GM12878 (cell line): ENCODE data around the gene UBE2E2. TPM values are rescaled to one million over a fixed set of nuclear protein-coding genes. Genes with fewer than 3 reads are reported as not detected.
A peak's percentile ranks its signal among the peaks of the same experiment; 100 is the strongest.

ENCODE experiments used
- ATAC-seq: fragments of 200-7000 bp; cut with Tn5 transposase; 3 replicates; pipeline ENCODE4 v1.9.1; 2020; ENCODE audit warnings: mild to moderate bottlenecking, moderate library complexity
- BruUV-seq: library from RNA; stranded (reverse); fragments of 400-500 nt; replicated peaks from 2 replicates; lab custom pipeline; 2021; lab: Mats Ljungman, UMichigan
- CTCF ChIA-PET: fragments of 300-600 bp; sonication (Branson Sonifier 250); formaldehyde crosslinking; extraction: SDS; loops from one replicate; lab custom pipeline; 2021; ENCODE audit warnings: inconsistent platforms; lab: Yijun Ruan, JAX
- POLR2A ChIA-PET: fragments of 350-600 bp; formaldehyde crosslinking; extraction: SDS; loops from one replicate; lab custom pipeline; 2021; ENCODE audit warnings: inconsistent platforms; lab: Charles Lee
- RAD21 ChIA-PET: fragments of 300-600 bp; sonication (Branson Sonifier 250); formaldehyde crosslinking; loops from one replicate; lab custom pipeline; 2023; ENCODE audit warnings: antibody characterized with exemption; ENCODE audit not compliant: unreplicated experiment; lab: Charles Lee
- SMC1A ChIA-PET: fragments of 300-600 bp; sonication (Branson Sonifier 250); formaldehyde crosslinking; loops from one replicate; lab custom pipeline; 2023; ENCODE audit not compliant: unreplicated experiment, uncharacterized antibody; lab: Charles Lee
- DNase-seq: peaks from one replicate; pipeline ENCODE4 v3.0.0-alpha.2; 2011; ENCODE audit warnings: low read depth, low spot score
- FAIRE-seq: peaks from 3 replicates; lab custom pipeline; 2011; peaks lifted over from hg19 to GRCh38; lab: Jason Lieb, UNC
- H2AFZ ChIP-seq: 2 replicates; pipeline ENCODE4 v1.6.0; 2011; ENCODE audit warnings: low read depth, low read length, control low read depth; ENCODE audit not compliant: control insufficient read depth
- H3K27ac ChIP-seq: 2 replicates; pipeline ENCODE4 v1.5.1; 2011; ENCODE audit warnings: control low read depth; ENCODE audit not compliant: control insufficient read depth, insufficient read depth
- H3K27me3 ChIP-seq, 2 experiments: replicated peaks in 1 of 2; 2 replicates each; pipeline versions ENCODE4 v1.6.0 to v1.6.1; 2011; ENCODE audit warnings: low read length in 1 of 2; ENCODE audit not compliant: control insufficient read depth in 2 of 2, insufficient read depth in 2 of 2
- H3K36me3 ChIP-seq, 2 experiments: 2 replicates each; pipeline ENCODE4 v1.5.1; 2011; ENCODE audit warnings: low read length in 1 of 2; ENCODE audit not compliant: control insufficient read depth in 2 of 2, insufficient read depth in 2 of 2
- H3K4me1 ChIP-seq: 2 replicates; pipeline ENCODE4 v1.6.1; 2011; ENCODE audit warnings: mild to moderate bottlenecking, low read length, moderate library complexity, mixed read lengths; ENCODE audit not compliant: control insufficient read depth, insufficient read depth
- H3K4me2 ChIP-seq: 2 replicates; pipeline ENCODE4 v1.6.0; 2011; ENCODE audit warnings: control low read depth; ENCODE audit not compliant: control insufficient read depth, insufficient read depth
- H3K4me3 ChIP-seq: fragments of 200-600 bp; sonication (generic); 2 replicates; pipeline ENCODE4 v1.5.1; 2016
- H3K79me2 ChIP-seq: 2 replicates; pipeline ENCODE4 v1.6.0; 2011; ENCODE audit warnings: low read length; ENCODE audit not compliant: control insufficient read depth, insufficient read depth
- H3K9ac ChIP-seq: 2 replicates; pipeline ENCODE4 v1.8.0; 2011; ENCODE audit warnings: low read length, control low read depth, mixed read lengths; ENCODE audit not compliant: control insufficient read depth, insufficient read depth
- H3K9me3 ChIP-seq: replicated peaks from 3 replicates; pipeline ENCODE4 v1.5.1; 2011; ENCODE audit warnings: mild to moderate bottlenecking, low read length; ENCODE audit not compliant: control insufficient read depth, insufficient read depth
- H4K20me1 ChIP-seq: 2 replicates; pipeline ENCODE4 v1.6.0; 2011; ENCODE audit not compliant: control insufficient read depth, insufficient read depth
- BMI1 ChIP-seq: fragments of 450-650 bp; IDR thresholded peaks from 2 replicates; pipeline ENCODE4 v1.6.1; 2016; ENCODE audit warnings: mild to moderate bottlenecking, moderate library complexity, borderline replicate concordance
- E2F4 ChIP-seq: IDR thresholded peaks from 2 replicates; pipeline ENCODE4 v1.6.1; 2012; ENCODE audit warnings: low read depth, low read length, improper control_type of control experiment
- EGR1 ChIP-seq, 2 experiments: IDR thresholded peaks; 1 replicate in 1 of 2; 2 replicates in 1 of 2; pipeline ENCODE4 v1.6.1; 2011 to 2012; ENCODE audit warnings: low read depth in 2 of 2, low read length in 2 of 2, borderline replicate concordance in 1 of 2, mild to moderate bottlenecking in 1 of 2, moderate library complexity in 1 of 2
- ETV6 ChIP-seq, 2 experiments: fragments of 450-650 bp in 1 of 2; IDR thresholded peaks in 1 of 2; conservative IDR thresholded peaks in 1 of 2; 2 replicates each; pipeline ENCODE4 v1.6.1; 2014; ENCODE audit warnings: antibody characterized with exemption in 1 of 2, borderline replicate concordance in 1 of 2, low read depth in 1 of 2, mild to moderate bottlenecking in 1 of 2, moderate library complexity in 1 of 2
- FOXM1 ChIP-seq: IDR thresholded peaks from 2 replicates; pipeline ENCODE4 v1.6.1; 2012; ENCODE audit warnings: low read depth, mild to moderate bottlenecking, inconsistent platforms, low read length, moderate library complexity
- HDGF ChIP-seq: fragments of 450-650 bp; IDR thresholded peaks from 2 replicates; pipeline ENCODE4 v1.6.1; 2016; ENCODE audit warnings: antibody characterized with exemption
- HSF1 ChIP-seq: fragments of 150-350 bp; IDR thresholded peaks from 2 replicates; pipeline ENCODE4 v1.6.1; 2014; ENCODE audit warnings: mild to moderate bottlenecking, low read depth, low read length
- KAT2A ChIP-seq: conservative IDR thresholded peaks from 2 replicates; pipeline ENCODE4 v1.6.1; 2011; ENCODE audit warnings: low read depth, low read length; ENCODE audit not compliant: control insufficient read depth
- MYC ChIP-seq: IDR thresholded peaks from 2 replicates; pipeline ENCODE4 v1.6.1; 2011; ENCODE audit warnings: mild to moderate bottlenecking, low read length, moderate library complexity, inconsistent platforms; ENCODE audit not compliant: insufficient read depth, insufficient replicate concordance, insufficient read length, severe bottlenecking
- NKRF ChIP-seq: fragments of 450-650 bp; conservative IDR thresholded peaks from 2 replicates; pipeline ENCODE4 v1.6.1; 2017; ENCODE audit warnings: mild to moderate bottlenecking, moderate library complexity
- PAX8 ChIP-seq: fragments of 450-650 bp; IDR thresholded peaks from 2 replicates; pipeline ENCODE4 v1.6.1; 2017; ENCODE audit warnings: mild to moderate bottlenecking, moderate library complexity
- PML ChIP-seq: IDR thresholded peaks from 2 replicates; pipeline ENCODE4 v1.6.1; 2012; ENCODE audit warnings: low read length, inconsistent platforms
- RAD21 ChIP-seq: IDR thresholded peaks from 2 replicates; pipeline ENCODE4 v1.6.1; 2011; ENCODE audit warnings: mild to moderate bottlenecking, low read depth, low read length, moderate library complexity; ENCODE audit not compliant: insufficient read depth
- RELB ChIP-seq: fragments of 450-650 bp; IDR thresholded peaks from 2 replicates; pipeline ENCODE4 v1.6.1; 2017; ENCODE audit warnings: low read depth, mild to moderate bottlenecking, moderate library complexity
- RUNX3 ChIP-seq: IDR thresholded peaks from 2 replicates; pipeline ENCODE4 v1.6.1; 2012; ENCODE audit warnings: low read length, inconsistent platforms
- USF1 ChIP-seq: IDR thresholded peaks from 2 replicates; pipeline ENCODE4 v1.6.1; 2011; ENCODE audit warnings: borderline replicate concordance, low read depth, mild to moderate bottlenecking, moderate library complexity, mixed read lengths, low read length; ENCODE audit not compliant: insufficient read depth; ENCODE audit errors: extremely low read length
- ZNF217 ChIP-seq: fragments of 450-650 bp; IDR thresholded peaks from 2 replicates; pipeline ENCODE4 v1.6.1; 2017; ENCODE audit warnings: antibody characterized with exemption, mild to moderate bottlenecking
- WGBS: methylation state at CpG from one replicate; pipeline ENCODE4 v1.1.6; 2016; ENCODE audit warnings: low lambda C conversion rate; ENCODE audit not compliant: insufficient replicate concordance, insufficient coverage; ENCODE audit errors: missing lambda C conversion rate; 5-methylcytosine and 5-hydroxymethylcytosine counted together
- in situ Hi-C: fragments of 300-500 bp; cut with MboI; formaldehyde crosslinking; loops from 9 replicates; pipeline ENCODE4 v1.14.3; 2018; ENCODE audit warnings: mixed read lengths
- intact Hi-C: fragments of 100-400 bp; cut with micrococcal nuclease; formaldehyde crosslinking; loops from one replicate; pipeline ENCODE4 v1.14.2; 2022; ENCODE audit not compliant: unreplicated experiment
- polyA plus RNA-seq, 11 experiments: library from polyadenylated mRNA; depleted of rRNA in 4 of 11; unstranded in 6 of 11; stranded (reverse) in 5 of 11; fragments of >200 nt; fragmentation: Nextera tagmentation in 4 of 11; fragmentation: Illumina TruSeq in 1 of 11; extraction: Ambion mirVana in 4 of 11; extraction: Trizol in 1 of 11; gene quantifications; 1 replicate in 1 of 11; 2 replicates in 10 of 11; pipeline versions ENCODE4 v1.2.1 to v1.2.3, GENCODE V29; 2011 to 2016; ENCODE audit warnings: inconsistent platforms in 2 of 11, missing spikeins in 2 of 11, low read depth in 1 of 11
- total RNA-seq, 4 experiments: library from RNA; depleted of rRNA in 3 of 4; stranded (reverse); fragments of >200 nt in 3 of 4; fragmentation: Illumina TruSeq in 1 of 4; extraction: Trizol in 1 of 4; gene quantifications; 2 replicates each; pipeline versions ENCODE4 v1.2.1 to v1.2.3, GENCODE V29; 2013 to 2021

Gene UBE2E2
- total and polyA plus RNA-seq, 10 of the 15 experiments (the other 5 are each of a cell fraction or from before 2014, with no cell fraction given), result 8.7 to 71.0 (median 36.4) TPM

- no peak overlapping the region for H3K27ac ChIP-seq
- no peaks in the 10 kb centered on the region for H3K4me1 ChIP-seq
- H4K20me1 ChIP-seq, result no peaks in the 10 kb centered on the region
- no peak overlapping the region for H3K9ac ChIP-seq
- H3K79me2 ChIP-seq, result no peaks in the 10 kb centered on the region; the same call in none of the 2 replicates
- SMC1A ChIA-PET, result interaction anchor here (0.6 to 1.4 kb wide), 3 partner anchors 9 to 160 kb away, joined by 3 read pairs; no protein-coding TSS in a partner anchor
- TF ChIP-seq HSF1, result no peak
- no peak for TF ChIP-seq BMI1
- no peak for TF ChIP-seq FOXM1
- TF ChIP-seq ZNF217, result no peak
- no peak for TF ChIP-seq HDGF
- TF ChIP-seq RAD21, result no peak
- TF ChIP-seq KAT2A, result no peak
- no peak for TF ChIP-seq PAX8
- no peak for TF ChIP-seq USF1
- no peak for TF ChIP-seq RUNX3
- TF ChIP-seq RELB, result no peak
- no peak for TF ChIP-seq E2F4
- TF ChIP-seq EGR1 (IDR thresholded peaks at IDR 0.05; ENCODE audit: borderline replicate concordance in 1 of 2, low read depth in 2 of 2, low read length in 2 of 2), result no peak
- TF ChIP-seq MYC, result no peak
- no peak for TF ChIP-seq ETV6 (conservative IDR thresholded peaks at IDR 0.05 in 1 of 2, IDR thresholded peaks at IDR 0.05 in 1 of 2; ENCODE audit: borderline replicate concordance in 1 of 2, low read depth in 1 of 2)
- no peak for TF ChIP-seq NKRF
- TF ChIP-seq PML, result no peak
- in situ Hi-C loops (no loop called here), intact Hi-C loops (no loop called here)
- H3K27me3 ChIP-seq, result no peaks in the 10 kb centered on the region
- no peak overlapping the region for H3K4me2 ChIP-seq
- BruUV-seq, result no TSS peak
- peak; percentile 65 for FAIRE-seq
- no peak overlapping the region for H3K4me3 ChIP-seq
- no peak for DNase-seq
- no peak overlapping the region for H2AFZ ChIP-seq
- CTCF ChIA-PET, result no interaction called here
- ATAC-seq, result no peak
- RAD21 ChIA-PET, result no interaction called here
- no peaks in the 10 kb centered on the region for H3K36me3 ChIP-seq
- POLR2A ChIA-PET, result no interaction called here
- peaks cover 2% of the 10 kb centered on the region; the same call in 2 of the 3 replicates for H3K9me3 ChIP-seq
- 100% methylated on average over 2 of the region's 2 CpGs for WGBS
Observed at GRCh38 chr3:23316924-23317323, 113.8 kb downstream of the UBE2E2 start.
